ENCODE data around the gene STX17.
"Not testable (repeated sequence)": the region's sequence is repeated elsewhere in the genome, so short reads cannot be mapped to it uniquely, and the experiment has no call there.

STX17 gene

DNA sequence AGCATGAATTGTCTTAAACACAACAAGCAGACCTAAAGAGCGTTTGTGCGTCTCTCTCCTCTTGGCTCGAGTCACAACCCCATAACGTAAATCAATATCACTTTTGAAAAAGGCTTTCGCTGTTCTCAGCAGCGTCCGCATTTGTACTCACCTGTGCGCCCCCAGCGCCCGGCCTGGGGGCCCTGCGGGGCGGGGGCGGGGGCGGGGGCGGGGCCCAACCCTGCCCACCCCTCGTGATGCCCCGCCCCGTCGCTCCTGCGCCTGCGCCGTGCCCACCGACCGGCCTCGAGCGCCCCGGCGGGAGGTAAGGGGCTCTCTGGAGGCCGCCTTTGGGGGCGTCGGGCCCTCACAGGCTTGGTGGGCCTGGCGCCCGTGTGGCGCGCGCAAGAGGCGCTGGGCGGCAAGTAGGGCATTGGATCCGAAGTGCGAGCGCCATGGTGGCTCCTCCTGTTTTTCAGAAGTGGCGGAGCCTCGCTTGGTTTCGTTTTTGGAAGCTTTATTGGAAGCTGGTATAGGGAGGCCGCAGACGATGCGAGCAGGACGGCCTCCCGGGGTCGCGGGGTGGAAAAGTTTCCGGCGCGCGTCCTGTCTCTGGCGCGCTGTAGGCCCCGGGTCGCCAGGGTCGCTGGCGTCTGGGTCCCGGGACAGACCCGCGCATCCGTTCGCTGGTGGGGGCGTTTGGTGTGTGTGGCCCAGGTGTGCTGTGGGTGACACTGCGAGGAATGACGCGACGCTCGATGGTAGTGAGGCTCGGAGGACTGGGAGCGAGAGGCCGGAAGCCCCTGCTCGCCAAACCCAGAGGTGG is at the start of gene STX17:
Gene STX17 (plus strand): TSS at position 252 of the 805 bp plus-strand sequence. CDS start 8,586 bp downstream, outside the sequence.
- peak; percentile 68 to 96 (median 80) for DNase-seq
- intact Hi-C loops (cut with DNase I), result loop anchor here (5.0 kb wide), 1 partner anchor 84 kb away; the partner anchor contains the start of gene NR4A3

DNA sequence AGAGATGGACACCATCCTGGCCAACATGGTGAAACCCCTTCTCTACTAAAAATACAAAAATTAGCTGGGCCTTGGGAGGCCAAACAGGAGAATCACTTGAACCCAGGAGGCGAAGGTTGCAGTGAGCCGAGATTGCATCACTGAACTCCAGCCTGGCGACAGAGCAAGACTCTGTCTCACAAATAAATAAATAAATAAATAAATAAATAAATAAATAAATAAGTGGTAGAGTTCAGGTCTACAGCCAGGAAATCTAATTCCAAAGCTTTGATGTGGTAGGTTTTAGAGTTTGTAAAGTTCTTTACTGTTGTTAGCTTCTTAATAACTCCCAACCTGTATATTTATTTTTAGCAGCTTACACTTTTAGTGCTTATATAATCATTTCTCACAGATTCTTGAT is 48.9 kb upstream of the STX17 start:
- DNase-seq; intact Hi-C loops (cut with DNase I): not testable (repeated sequence)

GRCh38 chr9:99858087-99858486 is 48.4 kb upstream of the STX17 start:
- DNase-seq, result no peak
- intact Hi-C loops (cut with DNase I), result no loop called here

DNA sequence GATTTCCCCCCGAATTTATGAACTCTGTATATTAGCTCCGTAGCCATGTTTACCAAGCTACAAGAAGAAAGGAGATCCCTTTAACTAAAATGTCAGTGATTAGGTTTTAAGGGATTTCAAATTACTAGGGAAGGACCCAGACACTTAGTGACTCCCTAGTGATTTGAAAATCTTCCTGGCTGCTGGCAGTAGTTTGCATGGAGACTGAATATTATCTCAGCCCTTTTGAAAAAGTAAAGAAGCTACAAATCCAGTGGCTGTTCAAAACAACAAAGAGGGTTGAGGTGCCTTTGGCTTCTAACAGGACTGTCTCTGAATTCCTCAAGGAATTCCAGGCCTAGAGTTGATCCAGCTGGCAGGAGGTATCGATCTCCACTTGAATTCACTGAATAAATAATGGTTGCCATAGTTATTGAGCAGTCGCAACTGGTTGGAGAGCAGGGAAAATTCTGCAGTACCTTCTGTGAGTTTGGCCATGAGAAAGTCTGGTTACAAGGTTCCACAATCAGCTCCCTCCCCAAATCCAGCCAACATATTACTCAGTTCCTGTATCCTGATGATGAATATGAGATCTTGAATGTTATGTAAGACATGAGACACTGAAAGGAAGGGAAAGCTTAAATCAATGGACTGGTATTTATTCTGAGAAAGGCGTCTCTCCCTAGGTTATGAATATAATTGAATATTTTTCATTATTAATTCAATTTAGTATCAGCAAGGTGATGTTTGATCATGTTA is 47.0 kb upstream of the STX17 start:
- intact Hi-C loops (cut with DNase I), result no loop called here
- DNase-seq, result no peak

GRCh38 chr9:99860266-99860665 is 46.2 kb upstream of the STX17 start:
- no peak for DNase-seq
- intact Hi-C loops (cut with DNase I), result no loop called here

DNA sequence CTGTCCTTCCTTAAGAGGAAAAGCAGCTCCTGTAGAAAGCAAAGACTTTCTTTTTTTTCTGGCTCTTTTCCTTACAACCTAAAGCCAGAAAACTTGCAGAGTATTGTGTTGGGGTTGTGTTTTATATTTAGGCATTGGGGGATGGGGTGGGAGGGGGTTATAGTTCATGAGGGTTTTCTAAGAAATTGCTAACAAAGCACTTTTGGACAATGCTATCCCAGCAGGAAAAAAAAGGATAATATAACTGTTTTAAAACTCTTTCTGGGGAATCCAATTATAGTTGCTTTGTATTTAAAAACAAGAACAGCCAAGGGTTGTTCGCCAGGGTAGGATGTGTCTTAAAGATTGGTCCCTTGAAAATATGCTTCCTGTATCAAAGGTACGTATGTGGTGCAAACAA is 42.5 kb upstream of the STX17 start:
- no peak for DNase-seq
- intact Hi-C loops (cut with DNase I), result no loop called here

DNA sequence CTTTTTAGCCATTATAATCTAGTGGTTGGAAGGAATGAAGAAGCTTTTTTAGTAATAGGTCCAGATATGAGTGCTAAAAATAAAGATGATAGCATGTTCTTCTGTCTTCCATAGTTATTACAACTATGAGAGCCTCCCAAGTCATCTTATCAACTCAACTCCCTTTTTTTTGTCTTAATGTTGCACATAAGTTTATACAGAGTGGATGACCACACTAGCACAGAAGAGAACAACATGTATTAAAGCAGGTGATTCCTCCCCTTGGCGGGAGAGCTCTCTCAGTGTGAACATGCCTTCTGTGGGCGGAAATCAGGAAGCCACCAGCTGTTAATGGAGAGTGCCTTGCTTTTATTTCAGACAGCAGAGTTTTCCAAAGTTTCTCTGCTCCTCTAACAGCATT is 40.1 kb upstream of the STX17 start:
- intact Hi-C loops (cut with DNase I), result no loop called here
- DNase-seq, result peak in 5 of 10 donors; percentile 12 to 75 (median 18)

GRCh38 chr9:99867536-99867935 is 38.9 kb upstream of the STX17 start:
- intact Hi-C loops (cut with DNase I), result no loop called here
- DNase-seq, result no peak

GRCh38 chr9:99867968-99868367 is 38.5 kb upstream of the STX17 start:
- DNase-seq, result no peak
- intact Hi-C loops (cut with DNase I), result no loop called here

DNA sequence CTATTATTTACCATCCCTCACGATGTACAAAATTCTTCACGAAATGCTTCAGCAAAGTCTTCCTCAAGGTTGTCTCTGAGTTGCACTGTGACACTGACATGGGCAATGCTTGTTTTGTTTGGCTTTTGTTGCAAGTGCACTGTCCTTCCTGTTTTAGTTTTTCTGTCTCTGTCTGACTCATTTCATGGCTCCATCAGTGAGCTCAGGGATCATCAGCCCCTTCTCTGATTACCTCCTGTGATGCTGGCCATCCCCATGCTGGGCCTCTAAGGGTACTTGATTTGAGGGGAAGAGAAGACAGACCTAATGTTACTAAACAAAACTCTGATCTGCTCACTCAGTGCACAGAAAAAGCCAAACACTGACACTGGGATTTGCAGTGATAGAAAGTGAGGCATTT is 37.6 kb upstream of the STX17 start:
- DNase-seq, result no peak
- intact Hi-C loops (cut with DNase I), result no loop called here

DNA sequence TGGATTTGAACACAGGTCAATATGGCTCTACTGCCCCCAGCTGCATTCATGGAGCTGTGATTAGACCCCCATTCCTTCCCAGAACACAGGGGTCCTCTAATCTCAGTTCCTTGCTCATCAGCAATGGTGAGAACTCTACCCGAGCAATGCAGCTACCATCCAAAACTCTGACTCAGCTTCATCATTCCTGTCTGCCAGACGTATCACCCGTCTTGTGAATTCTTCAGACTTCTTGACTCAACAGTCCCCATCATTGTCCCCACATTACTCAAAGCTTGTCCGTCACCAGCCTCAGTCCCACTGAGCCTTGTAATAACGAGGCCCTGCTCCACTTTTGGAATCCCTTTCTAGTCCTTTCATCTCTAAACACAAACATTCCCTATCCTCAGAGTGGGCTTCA is 36.3 kb upstream of the STX17 start:
- intact Hi-C loops (cut with DNase I), result no loop called here
- no peak for DNase-seq

DNA sequence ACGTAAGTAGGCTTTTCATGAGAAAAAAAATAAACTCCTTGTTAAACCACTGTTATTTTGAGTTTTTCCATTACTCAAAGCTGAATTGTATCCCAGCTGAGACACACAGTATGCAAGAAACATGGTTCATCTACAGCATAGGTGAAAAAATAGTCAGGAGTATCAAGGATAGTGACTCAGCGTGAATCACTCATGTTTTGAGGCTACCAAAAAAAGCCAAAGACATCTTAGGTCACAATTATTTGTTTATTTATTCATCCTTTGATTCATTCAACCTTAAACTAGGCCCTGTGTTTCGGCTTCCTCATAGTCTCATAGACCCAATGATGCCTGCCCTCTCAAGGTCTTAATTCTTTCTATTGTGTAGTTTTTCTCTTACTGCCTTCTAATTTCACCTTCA is 32.9 kb upstream of the STX17 start:
- DNase-seq, result no peak
- intact Hi-C loops (cut with DNase I), result no loop called here

GRCh38 chr9:99873943-99874584 is 32.4 kb upstream of the STX17 start:
- intact Hi-C loops (cut with DNase I), result no loop called here
- no peak for DNase-seq

- intact Hi-C loops (cut with DNase I), result no loop called here
- DNase-seq, result no peak
Measured at GRCh38 chr9:99876190-99876589, 30.3 kb upstream of the STX17 start.

- intact Hi-C loops (cut with DNase I), result no loop called here
Measured at GRCh38 chr9:99878651-99879050, 27.8 kb upstream of the STX17 start.

DNA sequence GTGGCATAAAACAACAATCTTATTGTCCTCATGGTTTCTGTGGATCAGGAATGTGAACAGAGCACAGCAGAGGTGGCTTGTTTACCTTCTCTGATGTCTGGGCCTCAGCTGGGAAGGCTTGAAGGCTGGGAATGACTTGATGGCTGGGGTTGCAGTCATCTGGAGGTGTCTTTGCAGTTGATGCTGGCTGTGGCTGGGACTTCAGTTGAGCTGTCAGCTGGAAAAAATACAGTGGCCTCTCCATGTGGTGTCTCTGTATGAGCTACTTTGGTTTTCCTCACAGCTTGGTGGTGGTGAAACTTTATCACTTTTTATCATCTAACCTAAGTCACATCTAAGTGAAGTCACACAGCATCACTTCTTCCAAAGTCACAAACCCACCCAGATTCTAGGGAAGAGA is 24.7 kb upstream of the STX17 start:
- DNase-seq, result no peak
- intact Hi-C loops (cut with DNase I), result no loop called here

More at GRCh38 chr9:99878651-99879050, 27.8 kb upstream of the STX17 start:
- DNase-seq, result no peak

DNA sequence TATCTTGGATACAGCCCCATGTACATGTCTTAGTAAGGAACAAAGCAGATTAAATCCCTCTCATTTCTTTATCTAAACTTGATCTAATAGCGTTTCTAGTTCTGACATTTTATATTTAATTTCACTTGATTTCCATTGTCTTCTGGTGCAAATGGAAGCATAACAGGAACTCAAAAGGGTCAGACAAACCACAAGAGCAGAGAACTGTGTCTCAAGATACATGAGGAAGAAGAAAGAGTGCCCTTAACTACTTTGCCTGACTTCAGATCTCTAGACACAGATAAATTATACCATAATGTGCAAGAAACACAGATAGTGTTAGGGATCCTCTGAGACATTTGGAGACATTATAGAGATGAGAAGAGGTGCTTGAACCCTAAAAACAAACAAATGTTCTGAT is 20.7 kb upstream of the STX17 start:
- no peak for DNase-seq
- intact Hi-C loops (cut with DNase I), result no loop called here

DNA sequence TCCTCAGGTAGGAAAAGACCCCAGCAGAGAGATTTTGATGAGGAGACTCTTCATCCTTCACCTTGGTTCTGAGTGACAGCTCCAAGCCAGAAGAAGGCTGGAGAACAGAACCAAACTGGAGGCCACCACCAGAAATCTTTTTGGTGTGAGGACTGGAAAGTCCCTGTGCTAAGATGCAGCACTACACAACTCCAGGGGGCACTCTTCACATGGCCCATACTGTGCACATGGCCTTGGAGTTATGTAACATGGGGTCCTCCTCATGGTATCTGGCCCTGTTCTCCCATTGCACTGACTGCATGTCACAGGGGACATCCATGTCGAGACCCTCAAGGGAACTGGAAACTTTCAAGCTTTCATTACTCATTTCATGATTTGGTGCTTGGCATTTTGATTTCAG is 17.3 kb upstream of the STX17 start:
- no peak for DNase-seq
- intact Hi-C loops (cut with DNase I), result no loop called here

DNA sequence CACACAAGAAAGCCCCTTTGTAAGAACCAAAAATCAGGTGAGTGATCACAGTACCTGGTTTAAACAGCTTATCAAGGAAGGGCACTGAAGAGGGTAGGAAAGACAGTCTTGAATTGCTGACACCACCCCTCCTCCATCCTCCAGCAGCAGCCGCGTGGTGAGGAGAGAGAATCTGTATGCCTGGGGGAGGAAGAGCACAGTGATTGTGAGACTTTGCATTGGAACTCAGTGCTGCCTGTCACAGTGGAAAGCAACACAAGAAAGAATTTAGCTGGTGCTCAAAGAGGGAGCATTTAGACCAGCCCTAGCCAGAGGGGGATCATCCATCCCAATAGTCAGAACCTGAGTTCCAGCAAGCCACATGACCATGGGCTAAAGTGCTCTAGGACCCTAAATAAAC is 11.6 kb upstream of the STX17 start:
- intact Hi-C loops (cut with DNase I), result no loop called here

DNA sequence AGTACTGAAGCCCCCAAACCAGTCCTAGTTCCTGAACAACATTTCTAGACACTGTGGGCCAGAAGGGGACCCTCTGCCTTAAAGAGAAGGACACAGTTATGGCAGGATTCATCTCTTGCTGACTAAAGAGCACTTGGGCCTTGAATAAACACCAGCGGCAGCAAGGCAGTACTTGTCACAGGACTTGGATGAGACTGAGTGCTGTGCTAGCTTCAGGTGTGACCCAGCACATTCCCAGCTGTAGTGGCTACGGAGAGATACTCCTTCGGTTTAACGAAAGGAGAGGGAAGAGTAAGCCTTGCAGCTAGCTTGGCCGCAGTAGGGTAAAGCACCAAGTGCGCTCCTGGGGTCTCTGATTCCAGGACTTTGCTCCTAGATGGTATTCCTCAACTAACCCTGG is 10.9 kb upstream of the STX17 start:
- intact Hi-C loops (cut with DNase I), result no loop called here
- DNase-seq, result no peak

More for the DNA sequence above, 11.6 kb upstream of the STX17 start:
- no peak for DNase-seq

GRCh38 chr9:99896119-99896518 is 10.3 kb upstream of the STX17 start:
- no peak for DNase-seq
- intact Hi-C loops (cut with DNase I), result no loop called here

All from posterior cingulate gyrus (tissue), 11 donors.